Hepatic stellate cell (primary cell): Measurements from ENCODE around the gene PLBD1.

ENCODE experiments used
- DNase-seq: peaks from one replicate; pipeline ENCODE4 v3.0.0; 2011; ENCODE audit warnings: low spot score

Gene PLBD1

GRCh38 chr12:14505626-14506596 is 61.8 kb downstream of the PLBD1 start:
- DNase-seq, result no peak

DNA sequence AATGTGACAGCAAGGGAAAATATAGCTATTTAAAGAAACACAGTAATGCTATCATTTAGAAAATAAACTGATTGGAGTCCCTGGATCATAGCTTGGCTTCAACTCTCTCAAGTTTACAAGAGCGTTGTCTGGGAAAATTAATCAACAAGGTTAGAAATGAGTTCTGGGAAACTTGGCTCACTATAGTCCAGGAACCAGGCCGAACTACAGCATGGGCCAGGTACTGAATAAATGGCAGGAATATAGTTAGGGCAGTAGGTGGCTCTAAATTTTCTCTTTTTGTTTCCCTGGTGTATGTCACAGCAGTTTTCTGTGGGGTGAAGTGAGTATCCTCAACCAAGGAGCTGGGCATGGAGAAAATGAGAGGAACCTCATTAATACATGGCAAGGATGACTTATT is 72.4 kb downstream of the PLBD1 start:
- no peak for DNase-seq

DNA sequence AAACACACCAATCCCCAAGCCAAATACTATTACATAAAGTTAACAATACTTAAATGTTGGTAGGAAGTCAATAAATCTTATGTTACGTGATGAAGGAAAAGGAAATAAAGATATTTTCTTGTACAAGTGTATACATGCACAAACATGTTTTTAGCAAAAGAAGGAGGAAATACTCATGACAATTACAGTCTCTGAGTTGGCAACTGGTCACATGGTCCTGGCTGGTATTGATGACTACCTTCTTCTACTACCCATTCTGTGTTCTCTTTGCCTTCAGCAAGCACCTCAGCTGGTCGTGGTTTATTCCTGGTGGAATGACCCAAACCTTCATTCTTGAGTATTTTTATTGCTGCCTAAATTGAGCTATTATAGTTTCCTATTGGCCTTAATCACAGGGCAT is 84.8 kb downstream of the PLBD1 start:
- DNase-seq, result no peak

DNA sequence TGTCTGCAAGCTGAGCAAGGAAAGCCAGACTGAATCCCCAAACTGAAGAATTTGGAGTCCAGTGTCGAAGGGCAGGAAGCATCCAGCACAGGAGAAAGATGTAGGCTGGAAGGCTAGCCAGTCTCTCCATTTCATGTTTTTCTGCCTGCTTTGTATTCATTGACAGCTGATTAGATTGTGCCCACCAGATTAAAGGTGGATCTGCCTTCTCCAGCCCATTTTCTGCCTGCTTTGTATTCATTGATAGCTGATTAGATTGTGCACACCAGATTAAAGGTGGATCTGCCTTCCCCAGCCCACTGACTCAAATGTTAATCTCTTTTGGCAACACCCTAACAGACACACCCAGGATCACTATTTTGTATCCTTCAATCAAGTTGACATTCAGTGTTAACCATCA is 85.3 kb downstream of the PLBD1 start:
- no peak for DNase-seq

GRCh38 chr12:14481201-14481600 is 86.5 kb downstream of the PLBD1 start:
- no peak for DNase-seq

DNA sequence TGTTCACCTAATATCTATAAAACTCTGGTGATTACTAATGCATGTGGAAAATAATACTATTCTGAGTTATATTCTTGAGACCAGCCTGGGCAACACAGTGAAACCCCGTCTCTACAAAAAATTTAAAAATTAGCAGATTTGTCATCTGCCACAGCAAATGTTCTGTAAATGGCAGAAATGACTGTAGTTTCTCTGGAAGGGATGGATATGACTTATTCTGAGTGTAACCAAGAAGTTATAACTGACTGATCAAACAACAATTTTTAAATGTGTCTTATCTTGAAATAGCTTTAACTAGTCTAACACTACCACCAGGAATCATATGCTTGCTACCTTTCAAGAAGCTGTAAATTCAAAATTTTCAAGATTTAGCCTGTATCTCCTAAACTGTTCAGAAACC is 88.7 kb downstream of the PLBD1 start:
- no peak for DNase-seq

GRCh38 chr12:14473707-14474287 is 93.9 kb downstream of the PLBD1 start:
- DNase-seq, result no peak

DNA sequence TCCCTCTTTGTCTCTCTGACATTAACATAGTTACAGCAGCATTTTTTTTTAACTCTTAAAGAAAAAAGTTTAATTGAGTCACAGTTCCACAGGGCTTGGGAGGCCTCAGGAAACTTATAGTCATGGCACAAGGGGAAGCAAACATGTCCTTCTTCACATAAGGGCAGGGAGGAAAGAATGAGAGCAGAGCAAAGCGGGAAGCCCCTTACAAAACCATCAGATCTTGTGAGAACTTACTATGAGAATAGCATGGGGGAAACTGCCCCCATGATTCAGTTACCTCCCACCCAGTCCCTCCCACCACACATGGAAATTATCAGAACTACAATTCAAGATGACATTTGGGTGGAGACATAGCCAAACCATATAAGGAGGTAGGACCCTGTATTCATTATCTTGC is 96.2 kb downstream of the PLBD1 start:
- no peak for DNase-seq

DNA sequence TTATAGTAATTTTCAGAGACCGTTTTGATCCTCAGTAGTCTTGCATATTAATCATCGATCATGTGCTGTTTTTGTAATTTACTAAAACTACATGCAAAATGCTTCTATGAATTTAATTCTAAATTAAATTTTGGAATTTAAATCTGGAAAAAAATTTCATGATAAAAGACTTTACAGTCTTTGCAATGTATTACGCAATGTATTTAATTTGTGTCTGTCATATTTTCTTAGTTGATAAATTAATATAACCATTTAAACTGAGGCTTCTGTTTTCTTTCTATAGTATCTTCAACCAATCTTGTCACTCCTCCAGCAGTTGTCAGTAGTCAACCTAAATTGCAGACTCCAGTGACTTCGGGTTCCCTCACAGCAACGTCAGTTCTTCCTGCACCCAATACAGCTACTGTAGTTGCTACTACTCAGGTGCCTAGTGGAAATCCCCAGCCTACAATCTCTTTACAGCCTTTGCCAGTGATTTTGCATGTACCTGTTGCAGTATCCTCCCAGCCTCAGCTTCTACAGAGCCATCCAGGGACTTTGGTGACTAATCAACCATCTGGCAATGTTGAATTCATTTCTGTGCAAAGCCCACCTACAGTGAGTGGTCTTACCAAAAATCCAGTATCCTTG is 107.4 kb downstream of the PLBD1 start:
- DNase-seq, result no peak

GRCh38 chr12:14454098-14454907 is 113.4 kb downstream of the PLBD1 start:
- peak; percentile 7 for DNase-seq
